ENCODE data around the gene MTOR.
A peak's percentile ranks its signal among the peaks of the same experiment; 100 is the strongest.
"Not testable (repeated sequence)": the region's sequence is repeated elsewhere in the genome, so short reads cannot be mapped to it uniquely, and the experiment has no call there.

The MTOR gene

GRCh38 chr1:11279630-11280029 is 17.3 kb upstream of the MTOR start:
- DNase-seq (ENCODE audit: extremely low read depth, low read depth) = no peak
- no peak for TF ChIP-seq CTCF (IDR thresholded peaks at IDR 0.05; ENCODE audit: low read depth, low read length)

- TF ChIP-seq CTCF (IDR thresholded peaks at IDR 0.05; ENCODE audit: low read depth, low read length) = no peak
- no peak for DNase-seq (ENCODE audit: extremely low read depth, low read depth)
These were observed 16.8 kb upstream of the MTOR start for GRCh38 chr1:11279152-11279551.

- no peak for DNase-seq (ENCODE audit: extremely low read depth, low read depth)
These were observed 11.4 kb upstream of the MTOR start for GRCh38 chr1:11273595-11274234.

GRCh38 chr1:11272832-11273594 is 10.7 kb upstream of the MTOR start, which contains the start of gene UBIAD1:
Gene UBIAD1 (plus strand): TSS chr1:11273198. CDS start chr1:11273532, 334 bp downstream.
- peak; percentile 70 for DNase-seq (ENCODE audit: extremely low read depth, low read depth)
- TF ChIP-seq CTCF (IDR thresholded peaks at IDR 0.05; ENCODE audit: low read depth, low read length) = peak; percentile 36

More at GRCh38 chr1:11273595-11274234, 11.4 kb upstream of the MTOR start:
- no peak for TF ChIP-seq CTCF (IDR thresholded peaks at IDR 0.05; ENCODE audit: low read depth, low read length)

GRCh38 chr1:11272544-11272831 is 10.1 kb upstream of the MTOR start:
- TF ChIP-seq CTCF (IDR thresholded peaks at IDR 0.05; ENCODE audit: low read depth, low read length) = no peak
- DNase-seq (ENCODE audit: extremely low read depth, low read depth) = no peak

GRCh38 chr1:11267350-11268337 is 5.3 kb upstream of the MTOR start:
- DNase-seq (ENCODE audit: extremely low read depth, low read depth) = not testable (repeated sequence)

GRCh38 chr1:11266268-11267074 is 4.1 kb upstream of the MTOR start:
- no peak for DNase-seq (ENCODE audit: extremely low read depth, low read depth)
- TF ChIP-seq CTCF (IDR thresholded peaks at IDR 0.05; ENCODE audit: low read depth, low read length) = no peak
